ENCODE measurements around the gene RAB35.

RAB35 gene

GRCh38 chr12:120090206-120090605, 26.3 kb downstream of the RAB35 start:
- DNase-seq (ENCODE audit: insufficient read length, low spot score) (no peak), FAIRE-seq (no peak)

DNA sequence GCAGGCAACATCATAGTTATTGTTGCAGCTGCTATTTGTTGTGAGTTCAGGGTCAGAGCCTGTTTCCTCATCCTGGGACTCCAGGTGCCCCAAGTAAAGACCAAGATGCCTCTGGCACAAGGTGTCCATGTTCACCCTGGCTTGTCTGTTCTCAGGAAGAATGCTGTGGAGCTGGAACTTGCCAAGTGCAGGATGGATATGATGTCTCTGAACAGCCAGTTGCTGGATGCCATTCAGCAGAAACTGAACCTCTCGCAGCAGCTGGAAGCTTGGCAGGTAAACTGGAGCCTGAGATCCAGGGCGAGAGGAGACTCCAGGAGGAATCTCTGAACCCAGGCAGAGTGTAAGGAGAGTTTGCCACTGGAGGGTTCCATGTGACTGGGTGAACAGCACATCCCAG, 26.8 kb downstream of the RAB35 start:
- FAIRE-seq = no peak

DNA sequence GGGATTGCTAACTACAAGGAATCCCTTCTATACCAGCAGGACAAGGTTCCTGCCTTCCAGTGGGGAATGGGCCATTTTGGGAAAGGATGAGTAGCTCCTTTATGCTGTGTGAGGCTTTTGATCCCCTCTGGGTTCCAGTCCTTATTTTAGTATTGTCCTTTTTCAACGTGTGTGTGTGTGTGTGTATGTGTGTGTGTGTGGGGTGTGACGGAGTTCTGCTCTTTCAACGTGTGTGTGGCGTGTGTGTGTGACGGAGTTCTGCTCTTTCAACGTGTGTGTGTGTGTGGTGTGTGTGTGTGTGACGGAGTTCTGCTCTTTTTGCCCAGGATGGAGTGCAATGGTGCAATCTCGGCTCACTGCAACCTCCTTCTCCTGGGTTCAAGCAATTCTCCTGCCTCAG, 27.4 kb downstream of the RAB35 start:
- DNase-seq (ENCODE audit: insufficient read length, low spot score) (no peak), FAIRE-seq (no peak)

More for the DNA sequence above, 26.8 kb downstream of the RAB35 start:
- no peak for DNase-seq (ENCODE audit: insufficient read length, low spot score)

DNA sequence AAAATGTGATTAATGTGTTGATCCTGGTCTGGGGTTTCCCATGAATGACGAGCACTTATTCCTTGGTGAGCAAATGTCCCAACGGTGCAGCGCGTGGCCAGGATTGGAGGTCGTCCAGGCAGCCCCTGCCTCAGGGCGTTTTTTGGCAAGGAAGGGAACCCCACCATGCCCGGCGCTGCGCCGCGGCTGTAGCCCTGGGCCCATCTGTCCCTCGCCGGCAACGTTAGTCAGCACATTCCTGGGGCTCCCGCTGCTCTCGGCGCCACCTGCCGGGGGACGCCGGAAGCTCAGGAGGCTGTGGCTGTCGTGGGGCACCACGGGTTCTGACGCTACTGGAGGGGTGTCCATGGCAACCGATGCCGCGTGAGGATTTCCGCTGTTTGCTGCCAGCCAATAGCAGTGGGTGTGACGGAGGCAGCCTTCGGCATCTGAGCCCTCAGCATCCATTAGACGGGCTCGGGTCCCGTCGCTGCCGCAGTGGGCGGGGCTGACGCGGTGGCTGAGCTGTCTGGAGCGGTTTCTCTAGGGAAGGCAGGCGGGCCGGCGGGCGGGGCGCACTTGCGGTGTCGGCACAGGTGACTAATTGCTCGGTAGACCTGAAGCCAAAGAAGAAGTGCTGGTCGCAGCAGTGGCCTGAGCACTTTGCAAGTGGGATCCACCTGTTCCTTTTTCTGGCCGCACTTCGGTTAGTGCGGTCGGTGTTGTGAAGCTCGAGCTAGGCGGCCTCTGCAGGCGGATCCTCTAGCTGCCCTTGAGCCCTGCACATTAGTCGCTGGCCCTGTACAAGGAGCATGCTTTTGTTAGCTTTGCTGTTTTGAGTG, 29.5 kb downstream of the RAB35 start:
- peak; percentile 98 for FAIRE-seq
- peak; percentile 99 for DNase-seq (ENCODE audit: insufficient read length, low spot score)

DNA sequence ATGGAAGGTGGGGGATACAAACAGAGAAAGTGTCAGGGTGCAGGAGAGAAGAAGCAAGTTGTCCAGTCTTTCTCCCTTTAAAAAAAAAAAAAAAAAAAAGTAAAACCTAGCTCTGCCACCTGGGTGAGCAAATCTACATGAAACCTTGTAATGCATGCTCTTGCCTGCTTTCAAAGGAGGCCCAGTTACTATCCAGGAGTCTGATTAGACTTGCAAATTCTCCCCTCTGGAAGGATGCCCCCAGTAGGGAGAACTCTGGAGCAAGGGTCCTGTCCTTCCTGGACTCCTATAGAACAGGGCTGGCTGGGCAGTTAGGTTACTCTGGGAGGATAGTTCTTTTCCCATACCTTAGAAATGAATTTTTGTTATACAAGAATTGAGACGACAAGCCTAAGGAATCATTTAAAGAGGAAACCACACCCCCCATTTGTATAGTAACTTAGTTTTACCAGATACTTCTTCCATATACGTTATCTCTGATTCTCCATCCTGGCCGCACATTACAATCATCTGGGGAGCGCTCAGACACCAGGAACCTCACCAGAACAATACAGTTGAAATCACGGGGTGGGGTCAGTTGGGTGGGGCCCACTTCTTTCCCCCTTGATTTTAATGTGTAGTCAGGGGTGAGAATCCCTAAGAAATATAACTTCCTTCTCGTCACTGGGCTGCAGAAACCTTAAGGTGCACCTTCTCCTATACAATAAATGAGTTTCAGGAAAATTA, 30.5 kb downstream of the RAB35 start:
- DNase-seq (ENCODE audit: insufficient read length, low spot score) (no peak), FAIRE-seq (no peak)

- FAIRE-seq (no peak), DNase-seq (ENCODE audit: insufficient read length, low spot score) (no peak)
Observed at GRCh38 chr12:120081641-120082040, 34.9 kb downstream of the RAB35 start.

GRCh38 chr12:120079411-120080400, 36.8 kb downstream of the RAB35 start:
- FAIRE-seq (no peak), DNase-seq (ENCODE audit: insufficient read length, low spot score) (no peak)

- no peak for DNase-seq (ENCODE audit: insufficient read length, low spot score)
- FAIRE-seq = no peak
Observed at GRCh38 chr12:120078868-120079267, 37.7 kb downstream of the RAB35 start.

- FAIRE-seq = no peak
- no peak for DNase-seq (ENCODE audit: insufficient read length, low spot score)
Observed at GRCh38 chr12:120077260-120077659, 39.3 kb downstream of the RAB35 start.

- no peak for DNase-seq (ENCODE audit: insufficient read length, low spot score)
Observed at GRCh38 chr12:120076651-120077050, 39.9 kb downstream of the RAB35 start.

DNA sequence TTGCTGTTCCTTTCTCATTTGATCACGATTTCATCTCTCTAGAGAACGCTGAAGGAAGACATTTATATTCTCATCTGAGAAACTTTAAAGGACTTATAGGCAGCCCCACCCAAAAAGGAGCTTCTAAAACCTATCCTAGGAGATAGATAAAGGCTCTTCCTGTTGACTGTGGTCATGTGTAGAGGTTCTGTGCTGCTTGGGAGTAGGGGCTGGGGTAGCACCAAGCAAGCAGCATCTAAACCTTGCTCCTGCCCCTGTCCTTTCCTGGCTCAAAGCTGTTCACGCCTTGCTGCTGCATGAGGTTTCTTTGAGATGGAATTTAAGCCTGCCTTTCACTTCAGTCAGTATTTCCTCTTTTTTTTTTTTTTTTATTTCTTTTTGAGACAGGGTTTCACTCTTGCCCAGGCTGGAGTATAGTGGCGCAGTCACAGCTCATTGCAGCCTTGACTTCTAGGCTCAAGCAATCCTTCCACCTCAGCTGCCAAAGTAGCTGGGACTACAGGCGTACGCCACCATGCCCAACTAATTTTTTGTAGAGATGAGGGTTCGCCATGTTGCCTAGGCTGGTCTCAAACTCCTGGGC, 41.4 kb downstream of the RAB35 start:
- DNase-seq (ENCODE audit: insufficient read length, low spot score) = no peak

More at GRCh38 chr12:120076651-120077050, 39.9 kb downstream of the RAB35 start:
- FAIRE-seq = no peak

GRCh38 chr12:120072472-120073249, 43.9 kb downstream of the RAB35 start:
- DNase-seq (ENCODE audit: insufficient read length, low spot score) = no peak
- FAIRE-seq = no peak

More for the DNA sequence above, 41.4 kb downstream of the RAB35 start:
- FAIRE-seq = no peak

DNA sequence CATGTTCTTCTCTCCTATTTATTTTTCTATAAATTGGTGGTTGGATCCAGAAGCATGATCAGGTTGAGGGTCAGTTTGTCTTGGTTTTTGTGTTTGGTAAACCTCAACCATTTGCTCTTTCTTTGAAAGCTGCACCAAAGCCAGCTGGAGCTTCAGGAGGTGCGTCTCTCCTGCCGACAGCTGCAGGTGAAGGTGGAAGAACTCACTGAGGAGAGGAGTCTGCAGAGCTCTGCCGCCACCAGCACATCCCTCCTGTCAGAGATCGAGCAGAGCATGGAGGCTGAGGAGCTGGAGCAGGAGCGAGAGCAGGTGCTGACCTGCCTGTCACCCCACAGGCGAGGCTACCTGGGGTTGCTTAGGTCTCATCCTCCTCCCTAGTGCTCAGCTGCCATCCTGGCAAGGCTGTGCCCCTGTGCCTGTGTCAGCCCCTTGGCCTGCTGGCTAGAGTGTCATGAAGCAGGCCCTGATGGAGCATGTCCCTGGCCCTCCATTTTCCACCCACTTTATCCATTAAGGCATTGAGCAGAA, 45.0 kb downstream of the RAB35 start:
- DNase-seq (ENCODE audit: insufficient read length, low spot score) = no peak
- FAIRE-seq = no peak

DNA sequence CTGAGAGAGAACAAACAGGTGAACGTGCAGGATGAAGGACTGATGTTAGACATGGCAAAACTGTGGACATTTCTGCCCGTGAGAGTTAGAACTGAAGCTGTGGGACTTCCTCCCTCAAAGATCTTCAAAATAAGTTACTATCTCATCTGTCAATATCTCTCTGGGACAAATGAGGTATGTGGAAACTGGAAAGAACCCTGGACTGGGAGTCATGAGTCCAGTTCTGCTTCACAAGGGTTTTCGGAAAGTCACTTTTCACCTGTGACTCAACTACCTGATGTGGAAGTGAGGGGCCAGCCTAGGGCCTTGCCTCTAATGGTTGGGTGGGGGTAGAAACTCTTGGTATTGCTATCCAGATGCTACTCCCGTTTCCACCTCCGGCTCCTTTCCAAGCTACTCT, 47.3 kb downstream of the RAB35 start:
- DNase-seq (ENCODE audit: insufficient read length, low spot score) (no peak), FAIRE-seq (peak; percentile 26)

DNA sequence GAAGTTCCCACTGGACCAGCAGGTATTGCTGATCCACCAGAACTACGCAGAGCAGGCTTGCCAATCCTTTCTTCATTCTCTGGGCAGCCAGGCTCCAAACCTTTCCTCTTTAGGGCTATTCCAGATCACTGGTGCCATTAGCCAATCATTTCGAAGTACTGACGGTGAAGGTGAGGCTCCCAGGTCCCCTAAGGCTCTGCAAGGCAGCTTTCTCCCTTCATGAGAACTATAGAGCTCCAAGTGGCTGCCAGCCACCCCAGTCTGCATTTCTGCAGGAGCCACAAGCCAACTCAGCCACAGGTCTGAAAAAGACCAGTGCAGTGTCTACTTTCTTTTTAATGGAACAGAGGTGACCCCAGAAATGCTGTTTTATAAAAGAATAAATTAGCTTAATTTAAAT, 48.7 kb downstream of the RAB35 start:
- no peak for DNase-seq (ENCODE audit: insufficient read length, low spot score)
- no peak for FAIRE-seq

GRCh38 chr12:120067084-120067869, 49.3 kb downstream of the RAB35 start:
- FAIRE-seq (no peak), DNase-seq (ENCODE audit: insufficient read length, low spot score) (no peak)

- DNase-seq (ENCODE audit: insufficient read length, low spot score) = no peak
- no peak for FAIRE-seq
Observed at GRCh38 chr12:120066341-120066740, 50.2 kb downstream of the RAB35 start.

GRCh38 chr12:120065472-120065871, 51.1 kb downstream of the RAB35 start:
- no peak for FAIRE-seq
- no peak for DNase-seq (ENCODE audit: insufficient read length, low spot score)
